Measurements from ENCODE around the gene CERS2.

Gene CERS2

GRCh38 chr1:150974580-150975478 lies at the start of gene CERS2:
Gene CERS2 (minus strand): TSS chr1:150974835. CDS start chr1:150969090, 5,745 bp downstream.
- TF ChIP-seq CTCF (IDR thresholded peaks at IDR 0.05; ENCODE audit: low read depth, low read length), result no peak
- peak within 1 kb of the TSS; percentile 67 for H3K4me3 ChIP-seq (ENCODE audit: low read depth, low read length)

- TF ChIP-seq CTCF (IDR thresholded peaks at IDR 0.05; ENCODE audit: low read depth, low read length), result no peak
- H3K4me3 ChIP-seq (ENCODE audit: low read depth, low read length), result no peak overlapping the region
These were observed 38.9 kb upstream of the CERS2 start for GRCh38 chr1:151013518-151013917.

- no peak overlapping the region for H3K4me3 ChIP-seq (ENCODE audit: low read depth, low read length)
- TF ChIP-seq CTCF (IDR thresholded peaks at IDR 0.05; ENCODE audit: low read depth, low read length), result no peak
These were observed 38.2 kb upstream of the CERS2 start for GRCh38 chr1:151012684-151013471.

GRCh38 chr1:151011154-151011850 lies 36.7 kb upstream of the CERS2 start:
- H3K4me3 ChIP-seq (ENCODE audit: low read depth, low read length), result no peak overlapping the region
- no peak for TF ChIP-seq CTCF (IDR thresholded peaks at IDR 0.05; ENCODE audit: low read depth, low read length)

GRCh38 chr1:151010346-151010726 lies 35.7 kb upstream of the CERS2 start:
- TF ChIP-seq CTCF (IDR thresholded peaks at IDR 0.05; ENCODE audit: low read depth, low read length), result no peak
- H3K4me3 ChIP-seq (ENCODE audit: low read depth, low read length), result no peak overlapping the region

- no peak for TF ChIP-seq CTCF (IDR thresholded peaks at IDR 0.05; ENCODE audit: low read depth, low read length)
- H3K4me3 ChIP-seq (ENCODE audit: low read depth, low read length), result peak overlapping the region; percentile 88
These were observed 35.2 kb upstream of the CERS2 start for GRCh38 chr1:151009674-151010345.

Measured in WI38 (cell line).